Liver (tissue), 9 donors: ENCODE data around the gene AP5S1. TPM values are rescaled to one million over a fixed set of nuclear protein-coding genes. Genes with fewer than 3 reads are reported as not detected.

Experiments used
- DNase-seq: peaks from one replicate; pipeline ENCODE4 v3.0.0-alpha.2; 2017; ENCODE audit warnings: low spot score
- H3K27ac ChIP-seq, 2 donors: one replicate each; pipeline ENCODE4 v1.7.0; 2013; ENCODE audit warnings: inconsistent platforms in 2 of 2, low read length in 2 of 2, control low read depth in 1 of 2, low read depth in 1 of 2, mild to moderate bottlenecking in 1 of 2
- H3K27me3 ChIP-seq, 4 donors: one replicate each; pipeline versions ENCODE4 v1.6.1 to v1.7.0; 2013; ENCODE audit warnings: low read length in 3 of 4, inconsistent platforms in 1 of 4, mild to moderate bottlenecking in 1 of 4, moderate library complexity in 1 of 4; ENCODE audit not compliant: control insufficient read depth in 4 of 4, insufficient read depth in 4 of 4
- H3K36me3 ChIP-seq, 4 donors: one replicate each; pipeline versions ENCODE4 v1.6.1 to v1.7.0; 2013; ENCODE audit warnings: low read length in 3 of 4, mild to moderate bottlenecking in 3 of 4, low read depth in 1 of 4, moderate library complexity in 1 of 4; ENCODE audit not compliant: control insufficient read depth in 4 of 4, insufficient read depth in 3 of 4
- H3K4me1 ChIP-seq, 4 donors: one replicate each; pipeline versions ENCODE4 v1.6.1 to v1.7.0; 2013; ENCODE audit warnings: low read length in 3 of 4, mild to moderate bottlenecking in 3 of 4, moderate library complexity in 1 of 4; ENCODE audit not compliant: control insufficient read depth in 4 of 4, insufficient read depth in 4 of 4
- H3K4me3 ChIP-seq, 3 donors: one replicate each; pipeline versions ENCODE4 v1.6.1 to v1.7.0; 2013; ENCODE audit warnings: low read length in 3 of 3, control low read depth in 1 of 3, low read depth in 1 of 3, mild to moderate bottlenecking in 1 of 3
- H3K9ac ChIP-seq, 2 donors: one replicate each; pipeline ENCODE4 v1.7.0; 2013; ENCODE audit warnings: low read length in 2 of 2, mild to moderate bottlenecking in 2 of 2, moderate library complexity in 2 of 2, control low read depth in 1 of 2, low read depth in 1 of 2
- H3K9me3 ChIP-seq, 4 donors: one replicate each; pipeline versions ENCODE4 v1.6.1 to v1.7.0; 2013; ENCODE audit warnings: low read length in 3 of 4; ENCODE audit not compliant: control insufficient read depth in 4 of 4
- CTCF ChIP-seq: fragments of 150-350 bp; IDR thresholded peaks from 2 replicates; pipeline ENCODE4 v1.5.1; 2017; ENCODE audit warnings: improper control_type of control experiment, low read depth, low read length; ENCODE audit not compliant: missing input control
- EGR1 ChIP-seq, 2 donors: IDR thresholded peaks; 2 replicates each; pipeline ENCODE4 v1.6.1; 2016 to 2018; ENCODE audit warnings: antibody characterized with exemption in 2 of 2, low read depth in 2 of 2
- FOXA1 ChIP-seq: IDR thresholded peaks from 2 replicates; pipeline ENCODE4 v1.6.1; 2016; ENCODE audit warnings: antibody characterized with exemption
- FOXA2 ChIP-seq: IDR thresholded peaks from 2 replicates; pipeline ENCODE4 v1.6.1; 2016; ENCODE audit warnings: antibody characterized with exemption
- GABPA ChIP-seq, 2 donors: IDR thresholded peaks in 1 of 2; conservative IDR thresholded peaks in 1 of 2; 2 replicates each; pipeline ENCODE4 v1.6.1; 2016; ENCODE audit warnings: antibody characterized with exemption in 2 of 2, mild to moderate bottlenecking in 1 of 2, moderate library complexity in 1 of 2
- HNF4A ChIP-seq, 2 donors: conservative IDR thresholded peaks; 2 replicates each; pipeline ENCODE4 v1.6.1; 2016; ENCODE audit warnings: antibody characterized with exemption in 2 of 2, mild to moderate bottlenecking in 2 of 2
- HNF4G ChIP-seq: IDR thresholded peaks from 2 replicates; pipeline ENCODE4 v1.6.1; 2016; ENCODE audit warnings: antibody characterized with exemption
- JUND ChIP-seq, 2 donors: IDR thresholded peaks; 2 replicates each; pipeline ENCODE4 v1.6.1; 2016; ENCODE audit warnings: antibody characterized with exemption in 2 of 2
- NR2F2 ChIP-seq: IDR thresholded peaks from 2 replicates; pipeline ENCODE4 v1.6.1; 2016; ENCODE audit warnings: antibody characterized with exemption
- RAD21 ChIP-seq, 2 donors: IDR thresholded peaks; 2 replicates each; pipeline ENCODE4 v1.6.1; 2016; ENCODE audit warnings: antibody characterized with exemption in 2 of 2, mild to moderate bottlenecking in 2 of 2
- REST ChIP-seq: IDR thresholded peaks from 2 replicates; pipeline ENCODE4 v1.6.1; 2016; ENCODE audit warnings: antibody characterized with exemption, mild to moderate bottlenecking
- RXRA ChIP-seq, 2 donors: IDR thresholded peaks; 2 replicates each; pipeline ENCODE4 v1.6.1; 2017 to 2018; ENCODE audit warnings: antibody characterized with exemption in 2 of 2, mild to moderate bottlenecking in 1 of 2
- SP1 ChIP-seq: IDR thresholded peaks from 2 replicates; pipeline ENCODE4 v1.6.1; 2018; ENCODE audit warnings: antibody characterized with exemption, mild to moderate bottlenecking
- TAF1 ChIP-seq: conservative IDR thresholded peaks from 2 replicates; pipeline ENCODE4 v1.6.1; 2016; ENCODE audit warnings: antibody characterized with exemption, mild to moderate bottlenecking
- YY1 ChIP-seq: IDR thresholded peaks from 2 replicates; pipeline ENCODE4 v1.6.1; 2016; ENCODE audit warnings: antibody characterized with exemption, mild to moderate bottlenecking
- ZBTB33 ChIP-seq: IDR thresholded peaks from 2 replicates; pipeline ENCODE4 v1.6.1; 2016; ENCODE audit warnings: antibody characterized with exemption
- WGBS: extraction: QIAGEN DNeasy Blood & Tissue Kit; methylation state at CpG from one replicate; pipeline ENCODE4 v1.1.7; 2013; 5-methylcytosine and 5-hydroxymethylcytosine counted together
- polyA plus RNA-seq, 2 donors: library from polyadenylated mRNA; stranded (reverse) in 1 of 2; unstranded in 1 of 2; fragments of 200-250 nt in 1 of 2; fragments of >200 nt in 1 of 2; fragmentation: Nextera tagmentation in 1 of 2; extraction: Ambion mirVana in 1 of 2; gene quantifications; one replicate each; pipeline versions ENCODE4 v1.2.1 to v1.2.3, GENCODE V29; 2013 to 2015
- total RNA-seq, 2 donors: library from RNA; depleted of rRNA; stranded (reverse); fragments of >200 nt; gene quantifications; one replicate each; pipeline ENCODE4 v1.2.3, GENCODE V29; 2014
- TF ChIP-seq, protein P1 (sequence below): IDR thresholded peaks from 2 replicates; pipeline ENCODE4 v1.6.1; 2016; ENCODE audit warnings: antibody characterized with exemption
- donor health status: healthy.
- donor health status: healthy.
- donor health status: healthy.
- donor health status: healthy.
- donor health status: healthy.

Gene AP5S1
- total and polyA plus RNA-seq, 4 donors = 9.1 to 14.5 (median 11.1) TPM

DNA sequence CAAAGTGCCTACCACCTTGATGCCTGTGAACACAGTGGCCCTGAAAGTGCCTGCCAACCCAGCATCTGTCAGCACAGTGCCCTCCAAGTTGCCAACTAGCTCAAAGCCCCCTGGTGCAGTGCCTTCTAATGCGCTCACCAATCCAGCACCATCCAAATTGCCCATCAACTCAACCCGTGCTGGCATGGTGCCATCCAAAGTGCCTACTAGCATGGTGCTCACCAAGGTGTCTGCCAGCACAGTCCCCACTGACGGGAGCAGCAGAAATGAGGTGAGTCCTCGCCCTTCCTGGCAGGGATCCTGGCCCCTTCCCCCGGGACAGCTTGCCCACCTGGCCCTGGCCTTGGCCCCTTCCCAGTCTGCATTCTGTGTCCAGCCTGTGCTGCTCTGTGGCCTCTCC lies 44.2 kb downstream of the AP5S1 start:
- H3K36me3 ChIP-seq = peaks cover 30 to 69% (median 51%) of the 10 kb centered on the region in 4 donors
- no peak overlapping the region for H3K9ac ChIP-seq
- H3K4me3 ChIP-seq = no peak overlapping the region
- no peaks in the 10 kb centered on the region for H3K27me3 ChIP-seq
- TF ChIP-seq JUND (IDR thresholded peaks at IDR 0.05) (no peak), CTCF (no peak), TAF1 (no peak), SP1 (no peak), GABPA (IDR thresholded peaks at IDR 0.05 in 1 of 2, conservative IDR thresholded peaks at IDR 0.05 in 1 of 2) (no peak), NR2F2 (no peak), REST (no peak), HNF4G (no peak), YY1 (no peak), ZBTB33 (no peak), EGR1 (IDR thresholded peaks at IDR 0.05; ENCODE audit: low read depth in 2 of 2) (no peak), FOXA2 (no peak), HNF4A (conservative IDR thresholded peaks at IDR 0.05) (no peak), RAD21 (IDR thresholded peaks at IDR 0.05) (no peak), RXRA (IDR thresholded peaks at IDR 0.05) (no peak), FOXA1 (no peak)
- TF ChIP-seq, protein P1, sequence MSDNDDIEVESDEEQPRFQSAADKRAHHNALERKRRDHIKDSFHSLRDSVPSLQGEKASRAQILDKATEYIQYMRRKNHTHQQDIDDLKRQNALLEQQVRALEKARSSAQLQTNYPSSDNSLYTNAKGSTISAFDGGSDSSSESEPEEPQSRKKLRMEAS = no peak
- H3K4me1 ChIP-seq = no peaks in the 10 kb centered on the region
- 86% methylated on average over 5 of the region's 5 CpGs for WGBS
- no peaks in the 10 kb centered on the region for H3K9me3 ChIP-seq
- no peak for DNase-seq
- H3K27ac ChIP-seq = no peak overlapping the region
